A549 (cell line): Measurements from ENCODE around the gene TMTC2. TPM values are rescaled to one million over a fixed set of nuclear protein-coding genes. Genes with fewer than 3 reads are reported as not detected.

Experiments used
- ATAC-seq, 2 experiments: fragments of 200-7000 bp in 1 of 2; fragments of >200 bp in 1 of 2; cut with Nextera tagmentation in 1 of 2; cut with Tn5 transposase in 1 of 2; 3 replicates each; pipeline versions ENCODE4 v1.8.0 to v1.9.1; 2018 to 2020; ENCODE audit warnings: mild to moderate bottlenecking in 1 of 2, moderate library complexity in 1 of 2
- CTCF ChIA-PET: fragments of 300-600 bp; sonication (Branson Sonifier 250); formaldehyde crosslinking; extraction: SDS; loops from one replicate; lab custom pipeline; 2021; ENCODE audit warnings: antibody characterized with exemption, inconsistent platforms; lab: Yijun Ruan, JAX
- POLR2A ChIA-PET: fragments of 350-600 bp; formaldehyde crosslinking; extraction: SDS; loops from one replicate; lab custom pipeline; 2021; ENCODE audit warnings: antibody characterized with exemption, inconsistent platforms; lab: Yijun Ruan, JAX
- DNase-seq, 2 experiments: peaks; one replicate each; pipeline versions ENCODE4 v3.0.0 to v3.0.0-alpha.2; 2011 to 2016; ENCODE audit warnings: low read depth in 1 of 2, low spot score in 1 of 2
- FAIRE-seq: peaks from 2 replicates; lab custom pipeline; 2011; peaks lifted over from hg19 to GRCh38; lab: Jason Lieb, UNC
- H3K27ac ChIP-seq, 2 experiments: fragments of >200 bp; sonication (Bioruptor Twin); formaldehyde crosslinking; 3 replicates each; pipeline ENCODE4 v1.5.1; 2016 to 2017
- H3K4me1 ChIP-seq: fragments of >200 bp; sonication (Bioruptor Twin); formaldehyde crosslinking; 3 replicates; pipeline ENCODE4 v1.6.1; 2016
- H3K4me2 ChIP-seq: fragments of >200 bp; sonication (Bioruptor Twin); formaldehyde crosslinking; 3 replicates; pipeline ENCODE4 v1.6.1; 2016
- H3K4me3 ChIP-seq: fragments of >200 bp; sonication (Bioruptor Twin); formaldehyde crosslinking; 3 replicates; pipeline ENCODE4 v1.5.1; 2016
- H3K9me3 ChIP-seq: fragments of >200 bp; sonication (Bioruptor Twin); formaldehyde crosslinking; 3 replicates; pipeline ENCODE4 v1.6.1; 2016
- CBX8 ChIP-seq: fragments of 200-600 bp; sonication (generic); IDR thresholded peaks from 2 replicates; pipeline ENCODE4 v1.6.1; 2016
- CHD2 ChIP-seq: fragments of 150-350 bp; IDR thresholded peaks from 2 replicates; pipeline ENCODE4 v1.6.1; 2014; ENCODE audit warnings: low read length; ENCODE audit not compliant: partially characterized antibody
- CHD4 ChIP-seq: fragments of 200-600 bp; sonication (generic); IDR thresholded peaks from 2 replicates; pipeline ENCODE4 v1.6.1; 2016; ENCODE audit warnings: antibody characterized with exemption, mild to moderate bottlenecking, borderline replicate concordance
- E2F6 ChIP-seq: IDR thresholded peaks from 2 replicates; pipeline ENCODE4 v1.6.1; 2012; ENCODE audit warnings: low read depth, borderline replicate concordance
- EP300 ChIP-seq, 2 experiments: fragments of >200 bp; sonication (Bioruptor Twin); formaldehyde crosslinking; IDR thresholded peaks; 2 replicates in 1 of 2; 3 replicates in 1 of 2; pipeline ENCODE4 v1.6.1; 2016 to 2017
- FOSL2 ChIP-seq, 2 experiments: fragments of 450-650 bp in 1 of 2; fragments of >200 bp in 1 of 2; sonication (Bioruptor Twin) in 1 of 2; formaldehyde crosslinking; IDR thresholded peaks; 2 replicates each; pipeline versions ENCODE4 v1.5.0 to v1.6.1; 2016 to 2020; ENCODE audit warnings: mild to moderate bottlenecking in 1 of 2, moderate library complexity in 1 of 2
- HOXB13 ChIP-seq: fragments of 250-450 bp; sonication (Bioruptor Pico); IDR thresholded peaks from 2 replicates; pipeline ENCODE4 v1.5.0; 2020; ENCODE audit warnings: low read depth, mild to moderate bottlenecking, moderate library complexity
- HOXB5 ChIP-seq: fragments of 250-450 bp; sonication (Bioruptor Pico); IDR thresholded peaks from 2 replicates; pipeline ENCODE4 v1.5.0; 2020; ENCODE audit warnings: mild to moderate bottlenecking, moderate library complexity
- JUN ChIP-seq, 2 experiments: fragments of >200 bp; sonication (Bioruptor Twin); formaldehyde crosslinking; IDR thresholded peaks; 2 replicates in 1 of 2; 3 replicates in 1 of 2; pipeline ENCODE4 v1.6.1; 2016 to 2017
- JUNB ChIP-seq: fragments of >200 bp; sonication (Bioruptor Twin); formaldehyde crosslinking; IDR thresholded peaks from 2 replicates; pipeline ENCODE4 v1.6.1; 2016
- KDM5A ChIP-seq: fragments of 200-600 bp; sonication (generic); IDR thresholded peaks from 2 replicates; pipeline ENCODE4 v1.6.1; 2016; ENCODE audit warnings: antibody characterized with exemption, mild to moderate bottlenecking
- MAFK ChIP-seq: fragments of 450-650 bp; IDR thresholded peaks from 2 replicates; pipeline ENCODE4 v1.6.1; 2014; ENCODE audit not compliant: partially characterized antibody
- MYC ChIP-seq: IDR thresholded peaks from 2 replicates; pipeline ENCODE4 v1.6.1; 2012; ENCODE audit warnings: mild to moderate bottlenecking, inconsistent platforms, low read length, improper control_type of control experiment, borderline replicate concordance
- NFE2L2 ChIP-seq: fragments of 150-350 bp; conservative IDR thresholded peaks from 2 replicates; pipeline ENCODE4 v1.6.1; 2014; ENCODE audit warnings: low read length
- NR3C1 ChIP-seq: fragments of >200 bp; sonication (Bioruptor Twin); formaldehyde crosslinking; IDR thresholded peaks from 3 replicates; pipeline ENCODE4 v1.6.1; 2017
- PBX3 ChIP-seq: IDR thresholded peaks from 2 replicates; pipeline ENCODE4 v1.6.1; 2012
- POLR2AphosphoS2 ChIP-seq: conservative IDR thresholded peaks from 2 replicates; pipeline ENCODE4 v1.6.1; 2012; ENCODE audit warnings: low read length, improper control_type of control experiment, inconsistent platforms
- RCOR1 ChIP-seq: fragments of 150-350 bp; IDR thresholded peaks from 2 replicates; pipeline ENCODE4 v1.6.1; 2014; ENCODE audit warnings: antibody characterized with exemption, low read length, low read depth
- REST ChIP-seq: fragments of 200-600 bp; sonication (generic); IDR thresholded peaks from 2 replicates; pipeline ENCODE4 v1.6.1; 2016; ENCODE audit warnings: antibody characterized with exemption, mild to moderate bottlenecking, moderate library complexity
- RFX5 ChIP-seq: fragments of 450-650 bp; IDR thresholded peaks from 2 replicates; pipeline ENCODE4 v1.7.1; 2014; ENCODE audit warnings: antibody characterized with exemption, mild to moderate bottlenecking, moderate library complexity
- SMC3 ChIP-seq: fragments of >200 bp; sonication (Bioruptor Twin); formaldehyde crosslinking; IDR thresholded peaks from 3 replicates; pipeline ENCODE4 v1.6.1; 2018; ENCODE audit warnings: inconsistent platforms
- TFCP2L1 ChIP-seq: fragments of 250-450 bp; sonication (Bioruptor Pico); IDR thresholded peaks from 2 replicates; pipeline ENCODE4 v1.5.0; 2021; ENCODE audit warnings: mild to moderate bottlenecking
- ZNF302 ChIP-seq: fragments of 250-450 bp; sonication (Bioruptor Pico); IDR thresholded peaks from 2 replicates; pipeline ENCODE4 v1.9.0; 2021; ENCODE audit warnings: inconsistent platforms, mild to moderate bottlenecking, moderate library complexity
- WGBS: methylation state at CpG from one replicate; pipeline ENCODE4 v1.1.6; 2017; ENCODE audit errors: missing lambda C conversion rate; 5-methylcytosine and 5-hydroxymethylcytosine counted together
- polyA plus RNA-seq, 4 experiments: library from polyadenylated mRNA; depleted of rRNA in 3 of 4; stranded (reverse); fragments of >200 nt; fragmentation: RNase III in 1 of 4; extraction: RNeasy Plus Mini Kit Qiagen cat#74134 plus additional on column Dnase treatment in 1 of 4; gene quantifications; 2 replicates in 3 of 4; 3 replicates in 1 of 4; pipeline ENCODE4 v1.2.3, GENCODE V29; 2011 to 2017
- TF ChIP-seq, protein P1 (sequence below): fragments of 250-450 bp; sonication (Bioruptor Pico); IDR thresholded peaks from 2 replicates; pipeline ENCODE4 v1.5.0; 2020; ENCODE audit warnings: low read depth, mild to moderate bottlenecking, moderate library complexity
- TF ChIP-seq, protein P2 (sequence below): IDR thresholded peaks from 2 replicates; pipeline ENCODE4 v1.6.1; 2012
- TF ChIP-seq, protein P3 (sequence below): fragments of 150-350 bp; IDR thresholded peaks from 2 replicates; pipeline ENCODE4 v1.6.1; 2014; ENCODE audit warnings: low read depth, mild to moderate bottlenecking, low read length

The TMTC2 gene
- polyA plus RNA-seq, 2 of the 4 experiments (the other 2 are of a cell fraction): 1.8 to 5.3 TPM

- DNase-seq (no peak), FAIRE-seq (no peak), ATAC-seq (no peak)
- no peaks in the 10 kb centered on the region for H3K9me3 ChIP-seq
- no peak overlapping the region for H3K27ac ChIP-seq
- TF ChIP-seq HOXB5 (no peak), EP300 (IDR thresholded peaks at IDR 0.05) (no peak), NFE2L2 (no peak), MYC (no peak), TFCP2L1 (no peak), MAFK (no peak), FOSL2 (IDR thresholded peaks at IDR 0.05) (no peak), FOSL2 (CRISPR knock-in tag; IDR thresholded peaks at IDR 0.05) (no peak), HOXB13 (CRISPR knock-in tag) (no peak), E2F6 (no peak), CHD4 (no peak)
- TF ChIP-seq, protein P1, sequence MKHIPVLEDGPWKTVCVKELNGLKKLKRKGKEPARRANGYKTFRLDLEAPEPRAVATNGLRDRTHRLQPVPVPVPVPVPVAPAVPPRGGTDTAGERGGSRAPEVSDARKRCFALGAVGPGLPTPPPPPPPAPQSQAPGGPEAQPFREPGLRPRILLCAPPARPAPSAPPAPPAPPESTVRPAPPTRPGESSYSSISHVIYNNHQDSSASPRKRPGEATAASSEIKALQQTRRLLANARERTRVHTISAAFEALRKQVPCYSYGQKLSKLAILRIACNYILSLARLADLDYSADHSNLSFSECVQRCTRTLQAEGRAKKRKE (CRISPR knock-in tag): no peak
- TF ChIP-seq, protein P2, sequence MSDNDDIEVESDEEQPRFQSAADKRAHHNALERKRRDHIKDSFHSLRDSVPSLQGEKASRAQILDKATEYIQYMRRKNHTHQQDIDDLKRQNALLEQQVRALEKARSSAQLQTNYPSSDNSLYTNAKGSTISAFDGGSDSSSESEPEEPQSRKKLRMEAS: no peak
- 78% methylated on average over 5 of the region's 5 CpGs for WGBS
- H3K4me3 ChIP-seq: no peak overlapping the region
- no peak overlapping the region for H3K4me2 ChIP-seq
- H3K4me1 ChIP-seq: no peaks in the 10 kb centered on the region
- ChIA-PET POLR2A (no interaction called here), CTCF (no interaction called here)
Observed at GRCh38 chr12:82781309-82781997, 94.7 kb downstream of the TMTC2 start.

- Histone ChIP-seq H3K4me1 (no peaks in the 10 kb centered on the region), H3K4me2 (no peak overlapping the region), H3K27ac (no peak overlapping the region), H3K4me3 (no peak overlapping the region), H3K9me3 (no peaks in the 10 kb centered on the region)
- POLR2A ChIA-PET: no interaction called here
- CTCF ChIA-PET: no interaction called here
- DNase-seq: no peak
- TF ChIP-seq JUN (IDR thresholded peaks at IDR 0.05) (no peak), CHD4 (no peak), NR3C1 (no peak), SMC3 (no peak), RCOR1 (no peak), KDM5A (no peak), CBX8 (no peak), RFX5 (no peak), MYC (no peak), PBX3 (no peak), JUNB (no peak), ZNF302 (no peak), CHD2 (no peak), REST (no peak), TFCP2L1 (no peak), POLR2AphosphoS2 (no peak)
- TF ChIP-seq, protein P3, sequence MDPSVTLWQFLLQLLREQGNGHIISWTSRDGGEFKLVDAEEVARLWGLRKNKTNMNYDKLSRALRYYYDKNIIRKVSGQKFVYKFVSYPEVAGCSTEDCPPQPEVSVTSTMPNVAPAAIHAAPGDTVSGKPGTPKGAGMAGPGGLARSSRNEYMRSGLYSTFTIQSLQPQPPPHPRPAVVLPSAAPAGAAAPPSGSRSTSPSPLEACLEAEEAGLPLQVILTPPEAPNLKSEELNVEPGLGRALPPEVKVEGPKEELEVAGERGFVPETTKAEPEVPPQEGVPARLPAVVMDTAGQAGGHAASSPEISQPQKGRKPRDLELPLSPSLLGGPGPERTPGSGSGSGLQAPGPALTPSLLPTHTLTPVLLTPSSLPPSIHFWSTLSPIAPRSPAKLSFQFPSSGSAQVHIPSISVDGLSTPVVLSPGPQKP: no peak
- TF ChIP-seq, protein P1 (CRISPR knock-in tag): no peak
- TF ChIP-seq, protein P2: no peak
- TF ChIP-seq, all 56 proteins: peak for 0
- ATAC-seq (no peak), FAIRE-seq (no peak)
- WGBS: 77% methylated on average over 2 of the region's 2 CpGs
Observed at GRCh38 chr12:82783435-82783834, 96.7 kb downstream of the TMTC2 start.
